IMR-90 (cell line): ENCODE measurements around the gene FAM234B. TPM values are rescaled to one million over a fixed set of nuclear protein-coding genes. Genes with fewer than 3 reads are reported as not detected.

Experiments
- ATAC-seq: fragments of 200-7000 bp; cut with Tn5 transposase; 2 replicates; pipeline ENCODE4 v1.9.1; 2020; ENCODE audit warnings: low read depth, mild to moderate bottlenecking, moderate library complexity
- BruUV-seq: library from RNA; stranded (reverse); fragments of 400-500 nt; replicated peaks from 2 replicates; lab custom pipeline; 2021; lab: Mats Ljungman, UMichigan
- CTCF ChIA-PET: fragments of 300-600 bp; formaldehyde crosslinking; extraction: SDS; loops from one replicate; lab custom pipeline; 2021; ENCODE audit warnings: antibody characterized with exemption; lab: Yijun Ruan, JAX
- POLR2A ChIA-PET: fragments of 300-600 bp; sonication (Branson Sonifier 250); formaldehyde crosslinking; loops from one replicate; lab custom pipeline; 2022; ENCODE audit warnings: antibody characterized with exemption; ENCODE audit not compliant: unreplicated experiment; lab: Charles Lee
- DNase-seq: peaks from one replicate; pipeline ENCODE4 v3.0.0; 2013
- H2AFZ ChIP-seq: replicated peaks from 2 replicates; pipeline ENCODE3; 2013; ENCODE audit warnings: low read length, mild to moderate bottlenecking; ENCODE audit not compliant: poor library complexity
- H2AK5ac ChIP-seq: 2 replicates; pipeline ENCODE4 v1.6.1; 2013; ENCODE audit warnings: low read depth, low read length, inconsistent platforms
- H2AK9ac ChIP-seq: replicated peaks from 2 replicates; pipeline ENCODE3; 2013; ENCODE audit warnings: mild to moderate bottlenecking, low read depth, low read length, moderate library complexity; ENCODE audit not compliant: poor library complexity
- H2BK120ac ChIP-seq: 2 replicates; pipeline ENCODE4 v1.6.1; 2013; ENCODE audit warnings: low read depth, low read length, inconsistent platforms
- H2BK15ac ChIP-seq: 3 replicates; pipeline ENCODE4 v1.6.1; 2013; ENCODE audit warnings: low read depth, low read length, inconsistent platforms
- H2BK20ac ChIP-seq: 2 replicates; pipeline ENCODE4 v1.6.1; 2013; ENCODE audit warnings: low read depth, mild to moderate bottlenecking, inconsistent platforms, low read length, moderate library complexity
- H2BK5ac ChIP-seq: 2 replicates; pipeline ENCODE4 v1.6.1; 2013; ENCODE audit warnings: mild to moderate bottlenecking, low read depth, low read length, inconsistent platforms; ENCODE audit not compliant: poor library complexity, severe bottlenecking
- H3K14ac ChIP-seq: replicated peaks from 2 replicates; pipeline ENCODE4 v1.6.1; 2013; ENCODE audit warnings: low read depth, low read length, inconsistent platforms
- H3K18ac ChIP-seq: 2 replicates; pipeline ENCODE4 v1.6.1; 2013; ENCODE audit warnings: low read depth, low read length, control low read depth
- H3K23ac ChIP-seq: 2 replicates; pipeline ENCODE4 v1.6.1; 2013; ENCODE audit warnings: low read depth, low read length, inconsistent platforms
- H3K27ac ChIP-seq: 2 replicates; pipeline ENCODE4 v1.5.1; 2013; ENCODE audit warnings: mild to moderate bottlenecking, control low read depth, low read length; ENCODE audit not compliant: insufficient read depth
- H3K27me3 ChIP-seq: 2 replicates; pipeline ENCODE4 v1.6.1; 2013; ENCODE audit warnings: low read length; ENCODE audit not compliant: control insufficient read depth, insufficient read depth
- H3K36me3 ChIP-seq: 2 replicates; pipeline ENCODE4 v1.6.1; 2013; ENCODE audit warnings: low read length, mixed read lengths; ENCODE audit not compliant: control insufficient read depth, insufficient read depth
- H3K4ac ChIP-seq: 2 replicates; pipeline ENCODE4 v1.6.1; 2013; ENCODE audit warnings: low read depth, low read length, inconsistent platforms
- H3K4me1 ChIP-seq: 2 replicates; pipeline ENCODE4 v1.6.1; 2013; ENCODE audit warnings: low read length, mixed read lengths; ENCODE audit not compliant: control insufficient read depth, insufficient read depth
- H3K4me2 ChIP-seq: 2 replicates; pipeline ENCODE4 v1.6.1; 2013; ENCODE audit warnings: low read depth, mild to moderate bottlenecking, control low read depth, low read length, moderate library complexity
- H3K4me3 ChIP-seq: 2 replicates; pipeline ENCODE4 v1.5.1; 2013; ENCODE audit warnings: low read depth, mild to moderate bottlenecking, control low read depth, low read length, moderate library complexity; ENCODE audit not compliant: insufficient read depth
- H3K56ac ChIP-seq: 2 replicates; pipeline ENCODE4 v1.6.1; 2013; ENCODE audit warnings: low read length, inconsistent platforms; ENCODE audit not compliant: insufficient read depth; ENCODE audit errors: extremely low read depth
- H3K79me1 ChIP-seq, 2 experiments: 2 replicates each; pipeline ENCODE4 v1.6.1; 2013; ENCODE audit warnings: low read length in 2 of 2, inconsistent platforms in 1 of 2, low read depth in 1 of 2
- H3K9ac ChIP-seq: 2 replicates; pipeline ENCODE4 v1.6.1; 2013; ENCODE audit warnings: low read depth, low read length, control low read depth
- H3K9me1 ChIP-seq: 2 replicates; pipeline ENCODE4 v1.6.1; 2013; ENCODE audit warnings: low read length, inconsistent platforms; ENCODE audit not compliant: insufficient read depth
- H3K9me3 ChIP-seq: 2 replicates; pipeline ENCODE4 v1.6.1; 2013; ENCODE audit warnings: low read length; ENCODE audit not compliant: control insufficient read depth, insufficient read depth
- H4K20me1 ChIP-seq: 2 replicates; pipeline ENCODE4 v1.6.1; 2013; ENCODE audit warnings: low read length, inconsistent platforms; ENCODE audit not compliant: insufficient read depth
- H4K5ac ChIP-seq: 2 replicates; pipeline ENCODE4 v1.6.1; 2013; ENCODE audit warnings: mild to moderate bottlenecking, low read depth, low read length, control low read depth
- H4K8ac ChIP-seq, 2 experiments: 2 replicates each; pipeline ENCODE4 v1.6.1; 2013; ENCODE audit warnings: low read depth in 2 of 2, low read length in 2 of 2, control low read depth in 1 of 2, inconsistent platforms in 1 of 2
- H4K91ac ChIP-seq: 2 replicates; pipeline ENCODE4 v1.6.1; 2013; ENCODE audit warnings: low read depth, low read length, inconsistent platforms; ENCODE audit not compliant: insufficient read depth
- BHLHE40 ChIP-seq: fragments of 150-350 bp; IDR thresholded peaks from 2 replicates; pipeline ENCODE4 v1.6.1; 2016; ENCODE audit warnings: mild to moderate bottlenecking, low read depth, low read length
- CEBPB ChIP-seq: IDR thresholded peaks from 2 replicates; pipeline ENCODE4 v1.6.1; 2012; ENCODE audit warnings: low read depth, low read length, improper control_type of control experiment
- CHD1 ChIP-seq: IDR thresholded peaks from 2 replicates; pipeline ENCODE4 v1.6.1; 2012; ENCODE audit warnings: low read depth, low read length, improper control_type of control experiment
- CTCF ChIP-seq: conservative IDR thresholded peaks from 2 replicates; pipeline ENCODE4 v1.5.1; 2012; ENCODE audit warnings: mild to moderate bottlenecking, low read depth, low read length, improper control_type of control experiment
- ELK1 ChIP-seq: fragments of 150-350 bp; IDR thresholded peaks from 2 replicates; pipeline ENCODE4 v1.6.1; 2016; ENCODE audit warnings: low read depth, mild to moderate bottlenecking, low read length, moderate library complexity, borderline replicate concordance
- MAFK ChIP-seq: IDR thresholded peaks from 2 replicates; pipeline ENCODE4 v1.6.1; 2012; ENCODE audit warnings: low read depth, low read length, improper control_type of control experiment
- MAZ ChIP-seq: IDR thresholded peaks from 2 replicates; pipeline ENCODE4 v1.6.1; 2012; ENCODE audit warnings: low read depth, mild to moderate bottlenecking, low read length, improper control_type of control experiment, moderate library complexity, borderline replicate concordance
- MXI1 ChIP-seq: IDR thresholded peaks from 2 replicates; pipeline ENCODE4 v1.6.1; 2012; ENCODE audit warnings: low read depth, mild to moderate bottlenecking, low read length, moderate library complexity, borderline replicate concordance
- NFE2L2 ChIP-seq: fragments of 150-350 bp; IDR thresholded peaks from 2 replicates; pipeline ENCODE4 v1.6.1; 2016; ENCODE audit warnings: low read depth, mild to moderate bottlenecking, low read length
- POLR2A ChIP-seq: IDR thresholded peaks from 2 replicates; pipeline ENCODE4 v1.6.1; 2012; ENCODE audit warnings: mild to moderate bottlenecking, low read depth, low read length
- RAD21 ChIP-seq: IDR thresholded peaks from 2 replicates; pipeline ENCODE4 v1.6.1; 2012; ENCODE audit warnings: low read length, improper control_type of control experiment
- RCOR1 ChIP-seq: IDR thresholded peaks from 2 replicates; pipeline ENCODE4 v1.6.1; 2012; ENCODE audit warnings: mild to moderate bottlenecking, low read length, improper control_type of control experiment; ENCODE audit not compliant: insufficient replicate concordance
- RFX5 ChIP-seq: IDR thresholded peaks from 2 replicates; pipeline ENCODE4 v1.8.0; 2012; ENCODE audit warnings: low read depth, mild to moderate bottlenecking, low read length, moderate library complexity
- SMC3 ChIP-seq: fragments of 150-350 bp; IDR thresholded peaks from 2 replicates; pipeline ENCODE4 v1.6.1; 2016; ENCODE audit warnings: low read depth, mild to moderate bottlenecking, antibody characterized with exemption, low read length, moderate library complexity
- USF2 ChIP-seq: fragments of 150-350 bp; IDR thresholded peaks from 2 replicates; pipeline ENCODE4 v1.6.1; 2017; ENCODE audit warnings: mild to moderate bottlenecking, antibody characterized with exemption, low read length, low read depth
- WGBS, 2 experiments: methylation state at CpG; one replicate each; pipeline versions ENCODE4 v1.1.5 to v1.1.7; 2013; ENCODE audit warnings: missing lambda C conversion rate in 2 of 2; ENCODE audit not compliant: insufficient read length in 1 of 2; ENCODE audit errors: extremely low coverage in 2 of 2; 5-methylcytosine and 5-hydroxymethylcytosine counted together
- dilution Hi-C: fragments of 300-500 bp; cut with HindIII; formaldehyde crosslinking; loops from one replicate; pipeline ENCODE4 v1.14.3; 2018; ENCODE audit warnings: low sequenced_read_pairs; ENCODE audit not compliant: unreplicated experiment
- in situ Hi-C: fragments of 300-500 bp; cut with MboI; formaldehyde crosslinking; loops from 3 replicates; pipeline ENCODE4 v1.14.3; 2019; ENCODE audit warnings: low sequenced_read_pairs, inconsistent platforms, mixed read lengths
- intact Hi-C: fragments of 100-400 bp; cut with micrococcal nuclease; formaldehyde crosslinking; loops from 2 replicates; pipeline ENCODE4 v1.10.0; 2022
- polyA plus RNA-seq, 3 experiments: library from polyadenylated mRNA; depleted of rRNA; stranded (reverse); fragments of >200 nt; gene quantifications; 2 replicates each; pipeline ENCODE4 v1.2.3, GENCODE V29; 2012; ENCODE audit warnings: low replicate concordance in 1 of 3
- total RNA-seq: library from RNA; depleted of rRNA; stranded (reverse); fragments of >200 nt; gene quantifications from 2 replicates; pipeline ENCODE4 v1.2.3, GENCODE V29; 2012

Gene FAM234B
- total and polyA plus RNA-seq, 2 of the 4 experiments (the other 2 are of a cell fraction): 3.6 to 8.6 TPM

GRCh38 chr12:13023811-13024530 lies 20.2 kb upstream of the FAM234B start:
- DNase-seq (peak; percentile 82), ATAC-seq (peak; percentile 94)
- no peak overlapping the region for H4K91ac ChIP-seq
- no peak overlapping the region for H2BK5ac ChIP-seq
- H2AFZ ChIP-seq: no peak overlapping the region
- dilution Hi-C loops: no loop called here
- H3K18ac ChIP-seq: no peak overlapping the region
- no peaks in the 10 kb centered on the region for H3K79me1 ChIP-seq
- no peak overlapping the region for H2AK9ac ChIP-seq
- ChIA-PET POLR2A (no interaction called here), CTCF (interaction anchor here (0.6 to 2.2 kb wide), 21 partner anchors 9 to 211 kb away, joined by 3 to 19 read pairs (median 4); partner anchors contain the start of gene EMP1)
- H4K5ac ChIP-seq: no peak overlapping the region
- peaks cover 2% of the 10 kb centered on the region; the same call in 1 of the 2 replicates for H3K27me3 ChIP-seq
- H3K27ac ChIP-seq: no peak overlapping the region
- H2AK5ac ChIP-seq: no peak overlapping the region
- H3K56ac ChIP-seq: no peak overlapping the region
- no TSS peak for BruUV-seq
- H3K23ac ChIP-seq: no peak overlapping the region
- intact Hi-C loops: loop anchor here (1.0 to 5.0 kb wide), 5 partner anchors 59 to 508 kb away; no protein-coding TSS in a partner anchor
- H3K4me1 ChIP-seq: peaks cover 3% of the 10 kb centered on the region
- no CpG with 5 or more reads among the region's 6 CpGs for WGBS, 2 experiments
- no peaks in the 10 kb centered on the region for H4K20me1 ChIP-seq
- H3K9me1 ChIP-seq: no peaks in the 10 kb centered on the region
- in situ Hi-C loops: no loop called here
- H3K4me3 ChIP-seq: no peak overlapping the region
- H3K9ac ChIP-seq: no peak overlapping the region
- H3K36me3 ChIP-seq: no peaks in the 10 kb centered on the region
- H3K9me3 ChIP-seq: no peaks in the 10 kb centered on the region
- H2BK15ac ChIP-seq: no peak overlapping the region
- H3K14ac ChIP-seq: no peak overlapping the region
- H3K4ac ChIP-seq: no peak overlapping the region
- no peak overlapping the region for H2BK20ac ChIP-seq
- H2BK120ac ChIP-seq: no peak overlapping the region
- no peak overlapping the region for H4K8ac ChIP-seq
- H3K4me2 ChIP-seq: no peak overlapping the region
- TF ChIP-seq MXI1 (no peak), SMC3 (peak; percentile 79), POLR2A (0 out of 2 replicates have a peak, but pooled peaks have one; percentile 46), CTCF (peak; percentile 80), RCOR1 (no peak), MAZ (no peak), CHD1 (no peak), MAFK (no peak), CEBPB (no peak), RAD21 (peak; percentile 85), ELK1 (no peak), RFX5 (no peak), USF2 (no peak), NFE2L2 (no peak), BHLHE40 (no peak)
